Hepatocyte (in vitro differentiated cells): ENCODE measurements around the gene MMS19. TPM values are rescaled to one million over a fixed set of nuclear protein-coding genes. Genes with fewer than 3 reads are reported as not detected.

Experiments
- DNase-seq: peaks from one replicate; pipeline ENCODE4 v3.0.0-alpha.2; 2016; ENCODE audit warnings: low spot score
- H2AFZ ChIP-seq: fragments of 200-600 bp; sonication (generic); 2 replicates; pipeline ENCODE4 v1.6.0; 2016; ENCODE audit warnings: antibody characterized with exemption, mild to moderate bottlenecking
- H3K27ac ChIP-seq: fragments of 200-600 bp; sonication (generic); 2 replicates; pipeline ENCODE4 v1.5.1; 2016; ENCODE audit warnings: mild to moderate bottlenecking
- H3K27me3 ChIP-seq: fragments of 200-600 bp; sonication (generic); 2 replicates; pipeline ENCODE4 v1.6.1; 2016
- H3K36me3 ChIP-seq: fragments of 200-600 bp; sonication (generic); replicated peaks from 2 replicates; pipeline ENCODE4 v1.5.1; 2016; ENCODE audit warnings: low read depth; ENCODE audit not compliant: insufficient read depth
- H3K4me1 ChIP-seq: fragments of 200-600 bp; sonication (generic); 2 replicates; pipeline ENCODE4 v1.5.1; 2016; ENCODE audit warnings: mild to moderate bottlenecking, moderate library complexity; ENCODE audit not compliant: insufficient read depth
- H3K4me2 ChIP-seq: fragments of 200-600 bp; sonication (generic); 2 replicates; pipeline ENCODE4 v1.6.0; 2016
- H3K4me3 ChIP-seq: fragments of 200-600 bp; sonication (generic); 2 replicates; pipeline ENCODE4 v1.5.1; 2016; ENCODE audit warnings: mild to moderate bottlenecking
- H3K79me2 ChIP-seq: fragments of 200-600 bp; sonication (generic); 2 replicates; pipeline ENCODE4 v1.6.0; 2017; ENCODE audit warnings: mild to moderate bottlenecking
- H3K9me2 ChIP-seq: fragments of 200-600 bp; sonication (generic); replicated peaks from 2 replicates; pipeline ENCODE4 v1.6.0; 2017; ENCODE audit warnings: mild to moderate bottlenecking; ENCODE audit not compliant: insufficient read depth
- H3K9me3 ChIP-seq: fragments of 200-600 bp; sonication (generic); 2 replicates; pipeline ENCODE4 v1.5.1; 2016; ENCODE audit warnings: low read depth, mild to moderate bottlenecking
- H4K20me1 ChIP-seq: fragments of 200-600 bp; sonication (generic); 2 replicates; pipeline ENCODE4 v1.6.0; 2016; ENCODE audit warnings: mild to moderate bottlenecking; ENCODE audit not compliant: insufficient read depth, poor library complexity, severe bottlenecking
- EZH2 ChIP-seq: fragments of 200-600 bp; sonication (generic); IDR thresholded peaks from 2 replicates; pipeline ENCODE4 v1.6.1; 2016; ENCODE audit warnings: antibody characterized with exemption, mild to moderate bottlenecking, borderline replicate concordance
- EZH2phosphoT487 ChIP-seq: fragments of 200-600 bp; sonication (generic); IDR thresholded peaks from one replicate; pipeline ENCODE4 v1.6.1; 2018; ENCODE audit warnings: antibody characterized with exemption, mild to moderate bottlenecking, low read depth, moderate library complexity; ENCODE audit not compliant: unreplicated experiment, severe bottlenecking
- WGBS: methylation state at CpG from one replicate; pipeline ENCODE4 v1.1.6; 2016; ENCODE audit warnings: low lambda C conversion rate; ENCODE audit errors: missing lambda C conversion rate; 5-methylcytosine and 5-hydroxymethylcytosine counted together
- polyA plus RNA-seq: library from polyadenylated mRNA; unstranded; fragments of >200 nt; fragmentation: Nextera tagmentation; extraction: Ambion mirVana; gene quantifications from 2 replicates; pipeline ENCODE4 v1.2.1, GENCODE V29; 2016
- total RNA-seq: library from RNA; depleted of rRNA; stranded (reverse); fragments of >200 nt; gene quantifications from 2 replicates; pipeline ENCODE4 v1.2.3, GENCODE V29; 2014
- TF ChIP-seq, protein P1 (sequence below): fragments of 200-600 bp; sonication (generic); IDR thresholded peaks from 2 replicates; pipeline ENCODE4 v1.5.1; 2016; ENCODE audit warnings: antibody characterized with exemption, mild to moderate bottlenecking; ENCODE audit not compliant: poor library complexity

The MMS19 gene
- total and polyA plus RNA-seq, 2 experiments from 2014 or later, result 58.4 to 68.6 TPM

DNA sequence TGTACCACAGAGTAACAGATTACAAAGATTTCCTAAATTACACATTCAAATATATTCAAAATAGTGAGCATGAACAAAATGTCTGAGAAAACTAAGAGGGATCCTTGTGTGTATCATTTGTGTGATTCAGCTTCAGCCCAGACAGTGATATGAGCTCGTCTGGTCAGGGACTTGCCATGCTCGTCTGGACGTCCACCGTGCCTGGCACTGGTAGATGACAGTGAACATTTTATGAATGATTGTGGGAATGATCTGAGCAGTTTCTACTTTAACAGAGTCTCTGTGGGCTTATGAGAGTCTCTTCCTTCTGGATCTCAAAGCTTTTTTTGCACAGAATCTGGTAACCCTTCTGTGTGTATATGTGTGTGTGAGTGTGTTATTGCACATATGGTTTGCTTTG lies 40.2 kb upstream of the MMS19 start:
- Histone ChIP-seq H3K4me3 (no peak overlapping the region), H2AFZ (no peak overlapping the region), H3K9me3 (no peaks in the 10 kb centered on the region), H3K4me2 (no peak overlapping the region), H3K27ac (peak overlapping the region; percentile 95), H3K79me2 (peaks cover 17% of the 10 kb centered on the region), H4K20me1 (no peaks in the 10 kb centered on the region), H3K27me3 (no peaks in the 10 kb centered on the region), H3K9me2 (no peaks in the 10 kb centered on the region), H3K36me3 (no peaks in the 10 kb centered on the region), H3K4me1 (peaks cover 27% of the 10 kb centered on the region)
- no peak for DNase-seq
- WGBS, result 83% methylated on average over 4 of the region's 4 CpGs
- TF ChIP-seq EZH2, result no peak
- TF ChIP-seq, protein P1, sequence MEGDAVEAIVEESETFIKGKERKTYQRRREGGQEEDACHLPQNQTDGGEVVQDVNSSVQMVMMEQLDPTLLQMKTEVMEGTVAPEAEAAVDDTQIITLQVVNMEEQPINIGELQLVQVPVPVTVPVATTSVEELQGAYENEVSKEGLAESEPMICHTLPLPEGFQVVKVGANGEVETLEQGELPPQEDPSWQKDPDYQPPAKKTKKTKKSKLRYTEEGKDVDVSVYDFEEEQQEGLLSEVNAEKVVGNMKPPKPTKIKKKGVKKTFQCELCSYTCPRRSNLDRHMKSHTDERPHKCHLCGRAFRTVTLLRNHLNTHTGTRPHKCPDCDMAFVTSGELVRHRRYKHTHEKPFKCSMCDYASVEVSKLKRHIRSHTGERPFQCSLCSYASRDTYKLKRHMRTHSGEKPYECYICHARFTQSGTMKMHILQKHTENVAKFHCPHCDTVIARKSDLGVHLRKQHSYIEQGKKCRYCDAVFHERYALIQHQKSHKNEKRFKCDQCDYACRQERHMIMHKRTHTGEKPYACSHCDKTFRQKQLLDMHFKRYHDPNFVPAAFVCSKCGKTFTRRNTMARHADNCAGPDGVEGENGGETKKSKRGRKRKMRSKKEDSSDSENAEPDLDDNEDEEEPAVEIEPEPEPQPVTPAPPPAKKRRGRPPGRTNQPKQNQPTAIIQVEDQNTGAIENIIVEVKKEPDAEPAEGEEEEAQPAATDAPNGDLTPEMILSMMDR, result no peak
- TF ChIP-seq EZH2phosphoT487, result no peak

DNA sequence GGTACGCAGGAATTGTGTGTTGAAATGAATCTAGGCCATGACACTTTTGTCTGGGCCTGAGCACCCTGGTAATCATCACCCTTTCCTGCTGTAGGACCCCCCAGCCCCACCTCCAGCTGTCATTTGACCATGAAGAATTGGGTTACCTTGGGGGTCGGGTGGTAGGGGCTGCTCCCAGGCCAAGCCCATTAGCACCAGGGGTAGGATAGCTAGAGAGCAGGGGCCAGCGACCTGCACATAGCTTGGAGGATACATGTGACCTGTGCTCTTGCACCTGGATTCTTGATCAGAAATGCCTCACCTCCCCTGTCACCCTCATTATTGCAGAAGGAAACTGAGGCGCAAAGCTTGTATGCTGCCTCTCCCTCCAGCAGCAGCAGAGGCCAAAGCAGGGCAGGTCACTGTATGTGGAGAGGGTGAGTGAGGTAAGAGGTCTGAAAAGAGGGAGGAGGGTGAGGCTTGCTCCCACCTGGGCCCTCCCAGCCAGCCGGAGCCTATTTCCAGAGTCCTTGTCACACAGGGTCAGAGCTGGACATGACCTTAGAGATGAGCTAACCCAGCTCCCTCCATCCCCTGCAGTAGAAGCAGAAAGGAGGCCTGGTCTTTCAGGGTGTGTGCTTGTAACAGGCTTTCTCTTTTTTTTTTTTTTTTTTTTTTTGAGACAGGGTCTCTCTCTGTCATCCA lies 39.1 kb upstream of the MMS19 start:
- Histone ChIP-seq H3K79me2 (peaks cover 17% of the 10 kb centered on the region), H3K4me1 (peaks cover 18% of the 10 kb centered on the region), H2AFZ (no peak overlapping the region), H3K36me3 (no peaks in the 10 kb centered on the region), H3K4me2 (no peak overlapping the region), H3K4me3 (no peak overlapping the region), H3K27me3 (no peaks in the 10 kb centered on the region), H4K20me1 (no peaks in the 10 kb centered on the region), H3K27ac (no peak overlapping the region), H3K9me3 (no peaks in the 10 kb centered on the region), H3K9me2 (no peaks in the 10 kb centered on the region)
- 90% methylated on average over 5 of the region's 5 CpGs for WGBS
- no peak for DNase-seq
- TF ChIP-seq EZH2phosphoT487, result no peak
- no peak for TF ChIP-seq EZH2
- TF ChIP-seq, protein P1, result no peak

DNA sequence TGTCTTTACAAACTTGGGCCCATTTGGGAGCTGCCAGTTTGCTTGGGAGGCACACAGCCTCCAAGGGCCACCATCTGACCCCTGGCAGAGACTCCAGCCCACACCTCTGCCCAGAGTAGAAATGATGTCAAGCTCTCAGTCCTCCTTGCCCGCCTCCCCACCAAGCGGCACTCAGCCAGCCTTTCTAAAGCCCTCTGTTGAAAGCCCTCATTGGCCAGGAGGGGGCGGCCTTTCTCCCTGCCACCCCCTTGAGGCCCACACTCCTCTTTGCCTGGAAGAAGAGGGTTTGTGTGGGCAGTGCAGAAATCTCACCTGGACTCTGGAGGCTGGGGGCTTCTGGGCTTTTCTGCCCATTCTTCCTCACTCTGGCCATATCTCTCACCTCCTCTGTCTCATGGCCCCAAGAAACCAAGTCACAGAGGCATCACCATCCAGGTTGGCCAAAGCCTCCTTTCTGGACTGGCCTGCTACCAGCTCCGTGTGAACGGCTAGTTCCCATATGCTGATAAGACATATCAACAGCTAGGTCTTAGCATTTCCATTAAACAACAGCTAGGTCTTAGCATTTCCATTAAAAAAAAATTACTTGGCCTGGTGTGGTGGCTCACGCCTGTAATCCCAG lies 36.6 kb upstream of the MMS19 start:
- H3K27me3 ChIP-seq, result no peaks in the 10 kb centered on the region
- no peaks in the 10 kb centered on the region for H3K9me2 ChIP-seq
- no peaks in the 10 kb centered on the region for H4K20me1 ChIP-seq
- H2AFZ ChIP-seq, result no peak overlapping the region
- no peak overlapping the region for H3K4me2 ChIP-seq
- no peak overlapping the region for H3K27ac ChIP-seq
- H3K4me1 ChIP-seq, result peaks cover 5% of the 10 kb centered on the region
- H3K36me3 ChIP-seq, result no peaks in the 10 kb centered on the region
- no peak for DNase-seq
- WGBS, result 79% methylated on average over 6 of the region's 6 CpGs
- no peak overlapping the region for H3K4me3 ChIP-seq
- H3K9me3 ChIP-seq, result no peaks in the 10 kb centered on the region
- TF ChIP-seq EZH2phosphoT487 (no peak), EZH2 (no peak)
- TF ChIP-seq, protein P1, result peak; percentile 29
- H3K79me2 ChIP-seq, result peaks cover 3% of the 10 kb centered on the region
